ENCODE measurements around the gene BBS9.
A peak's percentile ranks its signal among the peaks of the same experiment; 100 is the strongest.
"Not testable (repeated sequence)": the region's sequence is repeated elsewhere in the genome, so short reads cannot be mapped to it uniquely, and the experiment has no call there.

Gene BBS9

GRCh38 chr7:33516568-33516967 is 387.2 kb downstream of the BBS9 start:
- Histone ChIP-seq H3K4me3 (ENCODE audit: low read depth, low read length) (no peak overlapping the region), H3K36me3 (ENCODE audit: control insufficient read depth, insufficient read depth, low read length) (no peaks in the 10 kb centered on the region), H3K4me1 (ENCODE audit: control insufficient read depth, insufficient read depth, low read length) (no peaks in the 10 kb centered on the region), H3K27me3 (ENCODE audit: control insufficient read depth, insufficient read depth, low read length) (no peaks in the 10 kb centered on the region), H3K9me3 (ENCODE audit: control insufficient read depth, insufficient read depth, low read length) (no peaks in the 10 kb centered on the region), H3K9ac (ENCODE audit: low read depth, low read length) (no peak overlapping the region)

GRCh38 chr7:33517191-33517590 is 387.8 kb downstream of the BBS9 start:
- no peaks in the 10 kb centered on the region for H3K4me1 ChIP-seq (ENCODE audit: control insufficient read depth, insufficient read depth, low read length)
- H3K4me3 ChIP-seq (ENCODE audit: low read depth, low read length), result no peak overlapping the region
- H3K36me3 ChIP-seq (ENCODE audit: control insufficient read depth, insufficient read depth, low read length), result no peaks in the 10 kb centered on the region
- H3K9me3 ChIP-seq (ENCODE audit: control insufficient read depth, insufficient read depth, low read length), result no peaks in the 10 kb centered on the region
- H3K27me3 ChIP-seq (ENCODE audit: control insufficient read depth, insufficient read depth, low read length), result no peaks in the 10 kb centered on the region
- no peak overlapping the region for H3K9ac ChIP-seq (ENCODE audit: low read depth, low read length)

DNA sequence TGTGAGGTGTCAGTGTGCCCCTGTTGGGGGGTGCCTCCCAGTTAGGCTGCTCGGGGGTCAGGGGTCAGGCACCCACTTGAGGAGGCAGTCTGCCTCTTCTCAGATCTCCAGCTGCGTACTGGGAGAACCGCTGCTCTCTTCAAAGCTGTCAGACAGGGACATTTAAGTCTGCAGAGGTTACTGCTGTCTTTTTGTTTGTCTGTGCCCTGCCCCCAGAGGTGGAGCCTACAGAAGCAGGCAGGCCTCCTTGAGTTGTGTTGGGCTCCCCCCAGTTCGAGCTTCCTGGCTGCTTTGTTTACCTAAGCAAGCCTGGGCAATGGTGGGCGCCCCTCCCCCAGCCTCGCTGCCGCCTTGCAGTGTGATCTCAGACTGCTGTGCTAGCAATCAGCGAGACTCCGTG is 397.6 kb downstream of the BBS9 start:
- not testable (repeated sequence) for H3K4me3 ChIP-seq (ENCODE audit: low read depth, low read length); H3K4me1 ChIP-seq (ENCODE audit: control insufficient read depth, insufficient read depth, low read length); H3K9me3 ChIP-seq (ENCODE audit: control insufficient read depth, insufficient read depth, low read length); H3K36me3 ChIP-seq (ENCODE audit: control insufficient read depth, insufficient read depth, low read length); H3K27me3 ChIP-seq (ENCODE audit: control insufficient read depth, insufficient read depth, low read length); H3K9ac ChIP-seq (ENCODE audit: low read depth, low read length)

- H3K4me3 ChIP-seq (ENCODE audit: low read depth, low read length), result peak overlapping the region; percentile 28
- H3K9ac ChIP-seq (ENCODE audit: low read depth, low read length); H3K4me1 ChIP-seq (ENCODE audit: control insufficient read depth, insufficient read depth, low read length): not testable (repeated sequence)
Measured at GRCh38 chr7:33527613-33528012, 398.2 kb downstream of the BBS9 start.

GRCh38 chr7:33529070-33529469 is 399.7 kb downstream of the BBS9 start:
- H3K9me3 ChIP-seq (ENCODE audit: control insufficient read depth, insufficient read depth, low read length), result no peaks in the 10 kb centered on the region
- H3K4me1 ChIP-seq (ENCODE audit: control insufficient read depth, insufficient read depth, low read length), result no peaks in the 10 kb centered on the region
- H3K36me3 ChIP-seq (ENCODE audit: control insufficient read depth, insufficient read depth, low read length), result no peaks in the 10 kb centered on the region
- H3K4me3 ChIP-seq (ENCODE audit: low read depth, low read length), result no peak overlapping the region
- H3K27me3 ChIP-seq (ENCODE audit: control insufficient read depth, insufficient read depth, low read length), result no peaks in the 10 kb centered on the region
- H3K9ac ChIP-seq (ENCODE audit: low read depth, low read length), result no peak overlapping the region

More at GRCh38 chr7:33527613-33528012, 398.2 kb downstream of the BBS9 start:
- not testable (repeated sequence) for H3K9me3 ChIP-seq (ENCODE audit: control insufficient read depth, insufficient read depth, low read length); H3K36me3 ChIP-seq (ENCODE audit: control insufficient read depth, insufficient read depth, low read length); H3K27me3 ChIP-seq (ENCODE audit: control insufficient read depth, insufficient read depth, low read length)

DNA sequence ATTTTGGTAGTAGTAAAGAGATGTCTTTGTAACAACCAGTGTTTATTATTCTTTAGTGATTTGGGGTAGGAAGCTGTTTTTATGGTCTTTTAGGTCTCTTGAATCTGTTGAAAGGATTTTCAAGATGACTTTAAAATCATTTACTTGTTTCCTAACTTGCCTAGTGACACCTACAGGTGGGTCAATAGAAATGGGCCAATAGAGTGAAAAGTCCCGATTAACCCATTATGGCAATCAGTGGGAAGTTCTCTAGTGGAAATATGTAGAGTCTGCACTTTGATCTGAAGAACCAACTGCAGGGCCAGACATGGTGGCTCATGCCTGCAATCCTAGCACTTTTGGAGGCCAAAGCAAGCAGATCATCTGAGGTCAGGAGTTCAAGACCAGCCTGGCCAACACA is 401.3 kb downstream of the BBS9 start:
- Histone ChIP-seq H3K4me1 (ENCODE audit: control insufficient read depth, insufficient read depth, low read length) (peaks cover 5% of the 10 kb centered on the region), H3K9me3 (ENCODE audit: control insufficient read depth, insufficient read depth, low read length) (no peaks in the 10 kb centered on the region), H3K27me3 (ENCODE audit: control insufficient read depth, insufficient read depth, low read length) (no peaks in the 10 kb centered on the region), H3K36me3 (ENCODE audit: control insufficient read depth, insufficient read depth, low read length) (peaks cover under 1% of the 10 kb centered on the region), H3K4me3 (ENCODE audit: low read depth, low read length) (no peak overlapping the region), H3K9ac (ENCODE audit: low read depth, low read length) (no peak overlapping the region)

- Histone ChIP-seq H3K36me3 (ENCODE audit: control insufficient read depth, insufficient read depth, low read length) (peaks cover 3% of the 10 kb centered on the region), H3K9me3 (ENCODE audit: control insufficient read depth, insufficient read depth, low read length) (no peaks in the 10 kb centered on the region), H3K4me3 (ENCODE audit: low read depth, low read length) (no peak overlapping the region), H3K27me3 (ENCODE audit: control insufficient read depth, insufficient read depth, low read length) (no peaks in the 10 kb centered on the region), H3K4me1 (ENCODE audit: control insufficient read depth, insufficient read depth, low read length) (peaks cover 5% of the 10 kb centered on the region), H3K9ac (ENCODE audit: low read depth, low read length) (no peak overlapping the region)
Measured at GRCh38 chr7:33531888-33532287, 402.5 kb downstream of the BBS9 start.

DNA sequence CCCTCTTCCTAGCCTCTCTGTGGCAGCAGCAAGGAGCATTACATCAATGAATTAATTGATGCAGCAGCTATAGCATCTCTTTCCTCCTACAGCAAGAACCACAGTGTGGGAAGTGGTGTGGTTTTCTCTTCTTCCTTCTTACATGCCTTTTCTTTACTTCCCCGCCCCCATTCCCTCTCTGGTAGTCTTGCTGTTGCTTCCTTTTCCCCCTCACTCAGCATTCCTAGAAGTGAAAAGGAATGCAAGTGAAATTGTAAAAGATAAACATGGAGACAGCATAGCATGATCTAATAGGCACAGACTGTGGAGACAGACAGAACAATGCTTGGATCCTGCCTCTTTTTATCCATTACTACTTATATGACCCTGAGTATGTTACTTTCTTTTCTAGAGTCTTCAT is 405.5 kb downstream of the BBS9 start:
- peaks cover 5% of the 10 kb centered on the region for H3K4me1 ChIP-seq (ENCODE audit: control insufficient read depth, insufficient read depth, low read length)

DNA sequence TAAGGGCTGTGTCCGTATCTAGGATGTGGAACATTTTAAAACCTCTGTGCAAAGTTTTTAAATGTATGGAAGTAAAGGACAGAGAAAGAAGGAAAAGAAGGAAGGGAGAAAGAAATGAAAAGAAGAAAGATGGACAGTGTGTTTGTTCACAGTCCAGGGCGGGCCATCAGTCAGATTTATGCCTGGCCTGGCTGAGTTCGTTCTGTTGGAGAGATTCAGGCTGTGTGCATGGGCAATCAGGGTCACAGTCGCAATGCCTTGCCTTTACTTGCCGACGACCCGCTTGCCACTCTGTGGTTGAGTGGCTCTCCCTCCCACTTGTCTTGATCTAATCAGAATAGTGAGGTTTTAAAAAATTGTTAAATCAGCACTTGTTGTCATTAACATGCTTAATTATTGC is 406.6 kb downstream of the BBS9 start:
- Histone ChIP-seq H3K36me3 (ENCODE audit: control insufficient read depth, insufficient read depth, low read length) (peaks cover 7% of the 10 kb centered on the region), H3K9me3 (ENCODE audit: control insufficient read depth, insufficient read depth, low read length) (no peaks in the 10 kb centered on the region), H3K9ac (ENCODE audit: low read depth, low read length) (no peak overlapping the region), H3K4me1 (ENCODE audit: control insufficient read depth, insufficient read depth, low read length) (peaks cover 5% of the 10 kb centered on the region), H3K27me3 (ENCODE audit: control insufficient read depth, insufficient read depth, low read length) (no peaks in the 10 kb centered on the region), H3K4me3 (ENCODE audit: low read depth, low read length) (no peak overlapping the region)

More for the DNA sequence above, 405.5 kb downstream of the BBS9 start:
- Histone ChIP-seq H3K9me3 (ENCODE audit: control insufficient read depth, insufficient read depth, low read length) (no peaks in the 10 kb centered on the region), H3K27me3 (ENCODE audit: control insufficient read depth, insufficient read depth, low read length) (no peaks in the 10 kb centered on the region), H3K9ac (ENCODE audit: low read depth, low read length) (no peak overlapping the region), H3K4me3 (ENCODE audit: low read depth, low read length) (no peak overlapping the region), H3K36me3 (ENCODE audit: control insufficient read depth, insufficient read depth, low read length) (peaks cover 7% of the 10 kb centered on the region)

DNA sequence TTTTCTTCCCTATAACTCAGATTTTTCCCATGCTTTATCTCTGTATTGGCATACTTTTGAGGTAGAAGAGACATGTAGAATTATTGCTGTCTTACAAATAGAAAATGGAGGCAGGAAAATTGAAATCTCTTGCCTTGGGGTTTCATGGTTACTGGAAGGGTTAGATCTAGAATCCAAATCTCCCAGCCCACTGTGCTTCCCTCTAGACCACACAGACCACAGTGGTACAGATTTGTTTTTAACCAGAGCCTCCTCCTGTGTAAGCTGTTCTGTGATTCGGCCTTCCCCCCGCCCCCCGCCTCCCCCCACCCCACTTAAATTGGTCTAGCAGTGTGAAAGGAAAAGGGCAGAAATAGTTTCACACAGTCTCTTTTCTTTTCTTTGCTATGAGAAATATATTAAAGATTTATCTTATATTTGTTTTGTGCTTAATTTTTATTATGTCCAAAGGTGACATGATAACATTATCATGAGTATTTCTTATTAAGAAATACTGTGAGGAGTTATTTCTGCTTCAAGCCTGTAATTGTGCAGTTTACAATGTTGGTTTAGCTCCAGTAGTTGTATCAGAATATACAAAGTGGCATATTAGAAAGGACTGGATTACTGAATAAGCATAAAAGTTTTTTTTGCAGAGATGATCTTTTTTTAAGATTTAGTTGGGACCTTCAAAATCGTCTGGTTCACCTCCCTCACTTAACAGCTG is 407.2 kb downstream of the BBS9 start:
- H3K9ac ChIP-seq (ENCODE audit: low read depth, low read length), result no peak overlapping the region
- H3K4me3 ChIP-seq (ENCODE audit: low read depth, low read length), result no peak overlapping the region
- H3K9me3 ChIP-seq (ENCODE audit: control insufficient read depth, insufficient read depth, low read length), result no peaks in the 10 kb centered on the region
- peaks cover 7% of the 10 kb centered on the region for H3K36me3 ChIP-seq (ENCODE audit: control insufficient read depth, insufficient read depth, low read length)
- H3K27me3 ChIP-seq (ENCODE audit: control insufficient read depth, insufficient read depth, low read length), result no peaks in the 10 kb centered on the region
- H3K4me1 ChIP-seq (ENCODE audit: control insufficient read depth, insufficient read depth, low read length), result peaks cover 5% of the 10 kb centered on the region

DNA sequence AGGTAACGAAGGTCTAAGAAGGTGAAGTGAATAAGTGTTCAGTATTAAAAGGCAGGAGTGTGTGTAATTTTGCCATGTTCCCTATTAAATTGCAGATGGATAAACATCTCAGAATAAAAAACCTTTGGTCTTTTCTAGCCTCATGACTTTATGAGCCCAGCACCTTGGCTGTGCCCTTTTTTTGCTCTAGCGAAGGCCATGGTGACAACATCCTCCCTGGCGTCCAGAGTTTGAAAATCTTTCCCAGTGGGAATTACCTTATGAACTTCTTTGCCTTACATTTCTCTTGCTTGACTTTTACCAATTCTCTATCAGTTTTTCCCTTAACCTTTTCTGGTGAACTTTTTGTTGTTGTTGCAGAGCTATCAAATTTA is 407.7 kb downstream of the BBS9 start:
- H3K9me3 ChIP-seq (ENCODE audit: control insufficient read depth, insufficient read depth, low read length), result no peaks in the 10 kb centered on the region
- peaks cover 5% of the 10 kb centered on the region for H3K4me1 ChIP-seq (ENCODE audit: control insufficient read depth, insufficient read depth, low read length)
- H3K9ac ChIP-seq (ENCODE audit: low read depth, low read length), result no peak overlapping the region
- peaks cover 7% of the 10 kb centered on the region for H3K36me3 ChIP-seq (ENCODE audit: control insufficient read depth, insufficient read depth, low read length)
- H3K27me3 ChIP-seq (ENCODE audit: control insufficient read depth, insufficient read depth, low read length), result no peaks in the 10 kb centered on the region
- no peak overlapping the region for H3K4me3 ChIP-seq (ENCODE audit: low read depth, low read length)

DNA sequence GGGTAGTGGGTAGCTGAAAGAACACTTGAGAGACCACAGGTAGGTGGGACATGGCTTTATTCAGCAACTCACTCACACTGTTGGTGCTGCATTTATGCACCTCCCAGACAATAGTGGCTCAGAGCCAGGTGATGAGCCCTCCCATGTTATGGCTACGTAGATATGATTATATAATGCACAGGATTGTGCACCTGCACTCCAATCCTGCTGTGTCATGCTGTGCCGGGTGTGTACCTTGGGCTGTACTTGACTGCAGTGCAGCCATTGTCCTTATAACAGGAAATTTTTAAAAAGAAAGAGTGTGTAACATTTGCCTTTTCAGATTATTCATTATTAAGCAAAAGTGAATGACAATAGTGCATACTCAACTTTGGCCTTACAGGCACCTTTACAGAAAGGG is 409.8 kb downstream of the BBS9 start:
- H3K9ac ChIP-seq (ENCODE audit: low read depth, low read length), result no peak overlapping the region
- H3K27me3 ChIP-seq (ENCODE audit: control insufficient read depth, insufficient read depth, low read length), result no peaks in the 10 kb centered on the region
- peaks cover 7% of the 10 kb centered on the region for H3K36me3 ChIP-seq (ENCODE audit: control insufficient read depth, insufficient read depth, low read length)
- H3K9me3 ChIP-seq (ENCODE audit: control insufficient read depth, insufficient read depth, low read length), result no peaks in the 10 kb centered on the region
- H3K4me1 ChIP-seq (ENCODE audit: control insufficient read depth, insufficient read depth, low read length), result peaks cover 5% of the 10 kb centered on the region
- no peak overlapping the region for H3K4me3 ChIP-seq (ENCODE audit: low read depth, low read length)

All from iPS-15b (cell line).